MCF 10A (cell line): Measurements from ENCODE around the gene SNTB2. TPM values are rescaled to one million over a fixed set of nuclear protein-coding genes. Genes with fewer than 3 reads are reported as not detected.

Experiments
- BruUV-seq: library from RNA; stranded (reverse); fragments of 400-500 nt; replicated peaks from 2 replicates; lab custom pipeline; 2021; lab: Mats Ljungman, UMichigan
- CTCF ChIA-PET: fragments of 300-600 bp; sonication (Branson Sonifier 250); formaldehyde crosslinking; extraction: SDS; loops from one replicate; lab custom pipeline; 2021; ENCODE audit warnings: antibody characterized with exemption, inconsistent platforms; lab: Yijun Ruan, JAX
- POLR2A ChIA-PET: fragments of 300-600, 350-650 bp; sonication (Branson Sonifier 250); formaldehyde crosslinking; extraction: SDS; loops from one replicate; lab custom pipeline; 2020; ENCODE audit warnings: antibody characterized with exemption, inconsistent platforms; lab: Yijun Ruan, JAX
- DNase-seq: peaks from one replicate; pipeline ENCODE4 v3.0.0-alpha.2; 2018; ENCODE audit not compliant: unreplicated experiment
- H3K27ac Mint-ChIP-seq: one replicate; pipeline ENCODE4 v1.8.0; 2022; ENCODE audit warnings: mild to moderate bottlenecking, low read depth, mixed read lengths; ENCODE audit not compliant: unreplicated experiment
- H3K27me3 Mint-ChIP-seq: one replicate; pipeline ENCODE4 v1.8.0; 2022; ENCODE audit warnings: mixed read lengths; ENCODE audit not compliant: insufficient read depth, unreplicated experiment
- H3K36me3 Mint-ChIP-seq: one replicate; pipeline ENCODE4 v1.8.0; 2022; ENCODE audit warnings: mild to moderate bottlenecking, moderate library complexity, mixed read lengths; ENCODE audit not compliant: insufficient read depth, unreplicated experiment
- H3K4me1 Mint-ChIP-seq: one replicate; pipeline ENCODE4 v1.8.0; 2022; ENCODE audit warnings: mixed read lengths; ENCODE audit not compliant: insufficient read depth, unreplicated experiment
- H3K4me3 Mint-ChIP-seq: one replicate; pipeline ENCODE4 v1.8.0; 2022; ENCODE audit warnings: mild to moderate bottlenecking, moderate library complexity, mixed read lengths; ENCODE audit not compliant: unreplicated experiment
- H3K9me3 Mint-ChIP-seq: one replicate; pipeline ENCODE4 v1.8.0; 2022; ENCODE audit warnings: mixed read lengths; ENCODE audit not compliant: unreplicated experiment
- intact Hi-C: fragments of 100-400 bp; cut with micrococcal nuclease; formaldehyde crosslinking; loops from 2 replicates; pipeline ENCODE4 v1.14.1; 2022
- total RNA-seq: library from RNA; stranded (reverse); gene quantifications from 2 replicates; pipeline ENCODE4 v1.2.3, GENCODE V29; 2022
- TF ChIP-seq, protein P1 (sequence below): fragments of 200-600 bp; IDR thresholded peaks from one replicate; pipeline ENCODE4 v1.8.0; 2022; ENCODE audit warnings: antibody characterized with exemption, mild to moderate bottlenecking; ENCODE audit not compliant: unreplicated experiment

SNTB2 gene
- total RNA-seq, 1 experiment from 2014 or later: 20.2 TPM

DNA sequence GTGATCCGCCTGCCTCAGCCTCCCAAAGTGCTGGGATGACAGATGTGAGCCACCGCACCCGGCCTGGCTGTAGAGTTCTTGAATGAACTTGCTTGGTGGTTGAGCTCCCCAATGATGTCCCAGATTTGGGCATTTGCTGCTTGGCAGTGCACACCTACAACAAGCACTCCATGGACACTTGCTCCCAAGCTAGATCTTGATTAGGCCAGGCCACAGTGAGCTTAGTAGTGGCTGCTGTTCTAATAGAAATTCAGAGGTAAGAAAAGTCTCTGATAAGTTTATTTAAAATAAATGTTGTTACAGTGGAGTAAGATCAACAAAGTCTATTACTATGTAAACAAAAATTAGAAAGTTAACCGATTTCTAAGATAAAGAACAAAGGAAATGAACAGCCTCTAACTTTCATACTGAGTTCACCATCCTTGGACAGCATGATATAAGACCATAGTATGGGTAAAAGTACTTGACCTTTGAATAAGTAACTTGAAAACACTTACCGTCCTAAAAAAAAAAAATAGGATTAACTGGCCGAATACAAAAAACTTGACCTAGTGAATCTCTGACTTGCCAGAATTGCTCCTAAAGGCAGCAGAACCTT lies 163.7 kb downstream of the SNTB2 start:
- no peaks in the 10 kb centered on the region for H3K9me3 Mint-ChIP-seq
- ChIA-PET POLR2A (interaction anchor here (0.6 to 2.2 kb wide), 3 partner anchors 10 to 1118 kb away, joined by 3 to 12 read pairs (median 3); no protein-coding TSS in a partner anchor), CTCF (no interaction called here)
- H3K27ac Mint-ChIP-seq: no peak overlapping the region
- DNase-seq: no peak
- no peak overlapping the region for H3K4me3 Mint-ChIP-seq
- peaks cover 40% of the 10 kb centered on the region for H3K36me3 Mint-ChIP-seq
- no peaks in the 10 kb centered on the region for H3K4me1 Mint-ChIP-seq
- intact Hi-C loops: no loop called here
- TF ChIP-seq, protein P1, sequence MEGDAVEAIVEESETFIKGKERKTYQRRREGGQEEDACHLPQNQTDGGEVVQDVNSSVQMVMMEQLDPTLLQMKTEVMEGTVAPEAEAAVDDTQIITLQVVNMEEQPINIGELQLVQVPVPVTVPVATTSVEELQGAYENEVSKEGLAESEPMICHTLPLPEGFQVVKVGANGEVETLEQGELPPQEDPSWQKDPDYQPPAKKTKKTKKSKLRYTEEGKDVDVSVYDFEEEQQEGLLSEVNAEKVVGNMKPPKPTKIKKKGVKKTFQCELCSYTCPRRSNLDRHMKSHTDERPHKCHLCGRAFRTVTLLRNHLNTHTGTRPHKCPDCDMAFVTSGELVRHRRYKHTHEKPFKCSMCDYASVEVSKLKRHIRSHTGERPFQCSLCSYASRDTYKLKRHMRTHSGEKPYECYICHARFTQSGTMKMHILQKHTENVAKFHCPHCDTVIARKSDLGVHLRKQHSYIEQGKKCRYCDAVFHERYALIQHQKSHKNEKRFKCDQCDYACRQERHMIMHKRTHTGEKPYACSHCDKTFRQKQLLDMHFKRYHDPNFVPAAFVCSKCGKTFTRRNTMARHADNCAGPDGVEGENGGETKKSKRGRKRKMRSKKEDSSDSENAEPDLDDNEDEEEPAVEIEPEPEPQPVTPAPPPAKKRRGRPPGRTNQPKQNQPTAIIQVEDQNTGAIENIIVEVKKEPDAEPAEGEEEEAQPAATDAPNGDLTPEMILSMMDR: no peak
- no TSS peak for BruUV-seq
- no peaks in the 10 kb centered on the region for H3K27me3 Mint-ChIP-seq

DNA sequence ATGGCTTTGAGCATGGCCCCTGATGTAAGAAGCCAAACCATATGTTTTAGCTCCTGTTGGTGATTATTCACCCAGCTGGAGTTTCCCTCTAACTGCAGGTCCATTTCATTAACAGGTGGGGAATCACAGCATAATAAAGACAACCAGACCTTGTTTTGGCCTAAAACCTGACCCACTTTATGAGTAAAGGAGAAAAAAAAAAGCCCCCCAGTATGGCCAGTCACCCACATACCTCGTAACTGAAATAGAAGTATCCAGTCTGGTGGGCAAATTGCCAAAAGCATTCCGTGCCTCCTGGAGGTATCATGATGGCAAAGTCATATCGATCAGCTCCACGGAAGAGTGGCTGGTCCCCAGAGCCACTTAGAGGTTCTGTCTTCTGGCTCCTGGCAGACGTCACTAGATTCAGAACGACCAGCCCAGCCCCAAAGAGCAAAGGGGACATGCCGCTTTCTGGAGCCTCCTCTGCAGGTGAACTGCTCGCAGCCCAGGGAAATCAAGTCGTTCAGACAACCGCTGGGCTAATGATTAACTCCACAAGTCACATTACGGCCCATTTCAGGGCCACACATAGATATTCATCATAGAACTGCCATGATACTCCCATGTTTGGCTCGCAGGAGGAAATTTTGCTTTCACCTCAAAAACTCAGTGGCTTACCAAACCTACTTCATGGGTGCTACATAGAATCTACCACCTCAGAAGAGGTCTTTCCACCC lies 164.5 kb downstream of the SNTB2 start, which contains the start of gene TMED6:
Gene TMED6, minus strand, starts transcription at position 478 of the 719 bp plus-strand sequence. Its CDS starts 33 bp downstream, at position 445.
- POLR2A ChIA-PET: interaction anchor here (0.6 to 2.2 kb wide), 2 partner anchors 10 to 1118 kb away, joined by 3 to 12 read pairs; no protein-coding TSS in a partner anchor
- no peak for DNase-seq
- Mint-ChIP-seq H3K27ac (no peak within 1 kb of the TSS), H3K4me1 (no peaks in the 10 kb centered on the region), H3K4me3 (no peak within 1 kb of the TSS), H3K36me3 (peaks cover 49% of the 10 kb centered on the region), H3K9me3 (no peaks in the 10 kb centered on the region), H3K27me3 (no peaks in the 10 kb centered on the region)
- CTCF ChIA-PET: interaction anchor here (0.7 kb wide), 1 partner anchor 218 kb away, joined by 5 read pairs; no protein-coding TSS in a partner anchor
- intact Hi-C loops: no loop called here
- TF ChIP-seq, protein P1: no peak
- no TSS peak for BruUV-seq

Other genes starting within 250 kb of the SNTB2 start
- 0.72 and 2.8 TPM in 2 replicates for gene HAS3, start 81.5 kb upstream of the SNTB2 start, total RNA-seq
- 107 and 113 TPM in 2 replicates for gene CHTF8, start 54.6 kb upstream of the SNTB2 start, total RNA-seq
- 77.1 and 97.1 TPM in 2 replicates for gene UTP4, start 54.5 kb upstream of the SNTB2 start, total RNA-seq
- gene VPS4A, start 124.2 kb downstream of the SNTB2 start, total RNA-seq: 34.4 and 38.6 TPM in 2 replicates
- gene PDF, start 143.4 kb downstream of the SNTB2 start, total RNA-seq: 19.4 and 24.8 TPM in 2 replicates
- gene COG8, start 152.4 kb downstream of the SNTB2 start, total RNA-seq: 29.3 and 33.3 TPM in 2 replicates
- 55.4 and 62.1 TPM in 2 replicates for gene NIP7, start 152.6 kb downstream of the SNTB2 start, total RNA-seq
- 0.51 and 1.2 TPM in 2 replicates for gene TMED6, start 164.6 kb downstream of the SNTB2 start, total RNA-seq
- 38.4 and 41.9 TPM in 2 replicates for gene TERF2, start 198.8 kb downstream of the SNTB2 start, total RNA-seq
- 112 and 118 TPM in 2 replicates for gene CYB5B, start 237.5 kb downstream of the SNTB2 start, total RNA-seq